RWPE1 (cell line): ENCODE results near the gene PRR23E.

Experiments
- CTCF ChIA-PET: fragments of 350-600 bp; sonication (Branson Sonifier 250); formaldehyde crosslinking; extraction: SDS; loops from one replicate; lab custom pipeline; 2021; lab: Yijun Ruan, JAX
- POLR2A ChIA-PET: fragments of 400-600 bp; formaldehyde crosslinking; extraction: SDS; loops from one replicate; lab custom pipeline; 2020; ENCODE audit warnings: antibody characterized with exemption; ENCODE audit not compliant: low non-redundant PET; lab: Yijun Ruan, JAX
- DNase-seq: peaks from one replicate; pipeline ENCODE4 v3.0.0; 2012; ENCODE audit warnings: low spot score
- H3K27ac ChIP-seq: fragments of 450-650 bp; 2 replicates; pipeline ENCODE4 v1.5.1; 2017
- CTCF ChIP-seq: fragments of 450-650 bp; conservative IDR thresholded peaks from 2 replicates; pipeline ENCODE4 v1.5.1; 2017; ENCODE audit warnings: low read depth, mild to moderate bottlenecking

PRR23E gene

GRCh38 chr3:127150513-127151250, 42.2 kb upstream of the PRR23E start:
- TF ChIP-seq CTCF: no peak
- POLR2A ChIA-PET: no interaction called here
- no peak for DNase-seq
- H3K27ac ChIP-seq: no peak overlapping the region
- CTCF ChIA-PET: no interaction called here

DNA sequence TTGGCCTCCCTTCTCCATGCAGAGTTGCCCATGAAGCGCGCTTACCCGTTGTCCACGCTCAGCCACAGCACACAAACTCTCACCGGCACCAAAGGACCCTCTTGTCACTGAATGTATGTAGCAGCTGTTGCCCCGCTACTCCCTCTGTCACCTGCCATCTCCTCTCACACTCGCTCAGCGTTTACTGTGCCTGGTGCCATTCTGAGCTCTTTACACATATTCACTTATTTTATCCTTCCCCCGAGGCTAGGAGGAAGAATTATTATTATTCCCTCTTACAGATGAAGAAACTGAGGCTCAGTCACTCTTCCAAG, 41.7 kb upstream of the PRR23E start:
- no peak overlapping the region for H3K27ac ChIP-seq
- ChIA-PET POLR2A (no interaction called here), CTCF (no interaction called here)
- no peak for DNase-seq
- TF ChIP-seq CTCF: no peak

GRCh38 chr3:127151992-127152650, 40.8 kb upstream of the PRR23E start:
- CTCF ChIA-PET: interaction anchor here (0.5 to 0.8 kb wide), 2 partner anchors 9 to 265 kb away, joined by 3 read pairs; no protein-coding TSS in a partner anchor
- DNase-seq: no peak
- no peak for TF ChIP-seq CTCF
- no peak overlapping the region for H3K27ac ChIP-seq
- POLR2A ChIA-PET: interaction anchor here (0.6 kb wide), 1 partner anchor 15 kb away, joined by 3 read pairs; no protein-coding TSS in a partner anchor

GRCh38 chr3:127152684-127153505, 40.0 kb upstream of the PRR23E start:
- POLR2A ChIA-PET: interaction anchor here (0.6 kb wide), 1 partner anchor 16 kb away, joined by 3 read pairs; no protein-coding TSS in a partner anchor
- no peak for DNase-seq
- H3K27ac ChIP-seq: no peak overlapping the region
- TF ChIP-seq CTCF: no peak
- CTCF ChIA-PET: interaction anchor here (0.5 to 0.8 kb wide), 2 partner anchors 10 to 266 kb away, joined by 3 read pairs; no protein-coding TSS in a partner anchor

DNA sequence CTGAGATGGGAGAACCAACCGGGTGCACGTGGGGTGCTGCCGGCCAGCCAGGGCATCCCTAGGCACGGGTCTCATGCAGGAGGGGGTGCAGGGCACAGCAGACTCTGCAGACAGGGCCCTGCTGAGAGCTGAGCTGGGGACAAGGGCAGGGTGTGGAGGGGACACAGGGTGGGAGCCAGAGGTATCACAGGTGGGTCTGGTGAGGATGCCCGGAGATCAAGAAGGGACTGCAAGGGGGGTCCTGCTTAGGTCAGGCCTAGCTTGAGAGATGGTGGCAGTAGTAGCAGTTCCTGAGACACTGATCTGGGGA, 39.5 kb upstream of the PRR23E start:
- ChIA-PET CTCF (no interaction called here), POLR2A (no interaction called here)
- no peak for TF ChIP-seq CTCF
- DNase-seq: no peak
- H3K27ac ChIP-seq: no peak overlapping the region

GRCh38 chr3:127156338-127157050, 36.4 kb upstream of the PRR23E start:
- no peak overlapping the region for H3K27ac ChIP-seq
- no peak for TF ChIP-seq CTCF
- ChIA-PET CTCF (no interaction called here), POLR2A (no interaction called here)
- no peak for DNase-seq
